GM19468 (cell line): ENCODE measurements around the gene RHOF.
A peak's percentile ranks its signal among the peaks of the same experiment; 100 is the strongest.

ENCODE experiments used
- ATAC-seq: cut with Tn5 transposase; IDR thresholded peaks from one replicate; pipeline ENCODE4 v1.9.1; 2021; ENCODE audit warnings: mild to moderate bottlenecking, moderate library complexity, moderate number of reproducible peaks; ENCODE audit not compliant: unreplicated experiment; ENCODE audit errors: extremely low read depth

Gene RHOF

DNA sequence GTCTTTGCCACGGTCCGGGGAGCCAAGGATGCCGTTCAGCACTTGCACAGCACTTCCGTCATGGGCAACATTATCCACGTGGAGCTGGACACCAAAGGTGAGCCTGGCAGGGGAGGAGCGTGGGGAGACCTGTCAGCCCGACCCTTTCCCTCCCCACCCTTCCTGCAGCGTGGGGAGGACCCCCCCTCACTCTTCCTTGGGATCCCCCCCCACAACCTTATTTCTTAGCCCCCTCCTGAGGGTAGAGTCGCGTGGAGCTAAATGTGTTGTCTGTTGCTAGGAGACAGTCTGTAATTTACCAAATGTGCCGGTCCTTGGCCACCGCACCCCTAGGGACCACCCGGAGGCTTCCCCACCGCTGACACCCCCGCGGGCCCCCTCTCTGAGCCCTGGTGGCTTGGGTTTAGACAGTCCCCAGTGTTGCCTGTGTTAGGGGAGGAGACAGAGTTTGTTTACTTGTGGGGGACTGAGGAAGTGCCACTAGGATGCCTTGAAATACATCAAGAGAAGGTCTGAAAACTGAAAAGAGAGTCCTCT is 12.6 kb upstream of the RHOF start:
- ATAC-seq: no peak

DNA sequence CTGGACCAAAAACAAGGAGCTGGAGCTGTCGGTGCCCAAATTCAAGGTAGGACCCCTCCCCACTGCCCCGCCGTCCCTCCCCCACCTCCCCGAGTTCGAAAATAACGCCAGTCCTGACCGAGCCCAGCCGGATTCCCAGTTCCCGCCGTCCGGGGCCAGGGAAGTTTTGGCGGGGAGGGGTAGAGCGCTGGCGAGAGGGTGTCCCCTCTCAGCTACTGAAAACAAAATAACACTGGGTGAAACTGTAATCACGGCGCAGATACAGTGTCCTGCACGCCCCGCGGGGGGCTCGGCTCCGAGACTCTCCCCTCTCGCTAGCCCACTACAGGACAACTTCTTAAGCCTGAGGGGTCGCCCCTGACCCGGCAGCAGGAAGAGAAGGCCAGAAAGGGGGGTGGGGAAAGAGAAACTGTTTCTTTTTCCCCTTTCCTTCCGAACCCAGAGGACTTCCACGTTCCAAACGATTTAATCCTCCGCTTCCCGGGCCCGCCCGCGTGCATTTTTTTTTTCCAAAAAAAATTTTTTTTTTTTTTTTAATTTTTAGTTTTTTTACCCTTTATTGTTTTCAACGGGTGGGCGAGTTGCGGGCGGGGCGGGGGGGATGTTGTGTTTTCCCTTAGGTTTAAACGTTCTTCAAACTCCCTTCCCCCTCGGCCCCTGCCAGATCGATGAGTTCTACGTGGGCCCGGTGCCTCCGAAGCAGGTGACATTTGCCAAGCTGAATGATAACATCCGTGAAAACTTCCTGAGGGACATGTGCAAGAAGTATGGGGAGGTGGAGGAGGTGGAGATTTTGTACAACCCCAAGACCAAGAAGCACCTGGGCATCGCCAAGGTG is 11.9 kb upstream of the RHOF start:
- no peak for ATAC-seq

DNA sequence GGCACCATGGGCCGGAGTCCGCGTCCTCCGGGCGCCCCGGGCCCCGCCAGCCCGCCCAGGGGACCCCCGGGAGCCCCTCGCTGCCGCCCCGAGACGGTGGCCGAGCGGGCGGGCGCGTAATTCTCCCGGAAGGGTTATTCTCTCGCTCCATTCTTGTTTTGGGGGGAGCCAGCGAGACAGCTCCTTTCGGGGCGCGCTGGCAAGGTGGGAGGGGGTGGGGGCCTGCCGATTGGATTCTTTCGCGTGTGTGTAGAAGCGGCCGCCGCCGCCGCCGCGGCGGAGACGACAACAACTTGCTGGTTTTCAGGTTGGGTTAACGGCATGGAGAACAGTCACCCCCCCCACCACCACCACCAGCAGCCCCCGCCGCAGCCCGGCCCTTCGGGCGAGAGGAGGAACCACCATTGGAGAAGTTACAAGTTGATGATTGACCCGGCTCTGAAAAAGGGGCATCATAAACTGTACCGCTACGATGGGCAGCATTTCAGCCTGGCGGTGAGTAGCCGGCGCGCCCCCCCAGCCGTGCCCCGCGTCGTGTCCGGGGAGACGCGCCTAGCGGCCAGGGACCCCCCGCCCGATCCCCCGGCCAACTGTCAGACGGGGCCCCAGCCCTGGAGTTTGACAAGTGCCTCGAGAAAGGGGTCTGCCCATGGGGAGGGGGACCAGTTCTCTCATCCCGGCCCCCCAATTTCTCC is 11.1 kb upstream of the RHOF start:
- ATAC-seq: no peak

DNA sequence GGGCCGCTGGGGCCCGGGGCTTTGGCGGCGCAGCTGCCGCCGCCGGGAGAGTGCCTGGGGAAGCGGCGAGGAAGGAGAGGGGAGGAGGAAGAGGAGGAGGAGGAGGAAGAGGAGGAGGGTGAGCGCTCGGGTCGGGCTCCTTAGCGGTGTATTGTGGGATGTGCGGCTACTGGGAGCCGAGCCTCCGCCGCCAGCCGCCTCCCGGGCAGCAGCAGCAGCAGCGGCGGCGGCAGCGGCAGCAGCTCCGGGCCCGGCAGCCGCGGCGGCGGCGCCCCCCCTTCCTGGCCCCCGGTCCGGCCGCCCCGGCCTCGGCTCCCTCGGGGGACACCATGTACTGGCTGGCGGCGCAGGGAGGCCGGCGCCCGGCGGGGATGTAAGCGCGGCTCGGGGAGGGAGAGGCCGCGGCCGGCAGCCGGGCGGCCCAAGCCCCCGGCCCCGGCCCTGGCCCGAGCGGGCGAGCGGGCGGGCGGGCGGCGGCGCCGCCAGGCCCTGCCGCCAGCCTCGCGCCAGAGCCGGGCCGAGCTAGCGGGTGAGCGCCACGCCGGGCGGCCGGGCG is 10.5 kb upstream of the RHOF start, which contains the start of gene SETD1B:
Gene SETD1B (plus strand): TSS at position 149 of the 556 bp plus-strand sequence. CDS start 729 bp downstream, outside the sequence.
- no peak for ATAC-seq

DNA sequence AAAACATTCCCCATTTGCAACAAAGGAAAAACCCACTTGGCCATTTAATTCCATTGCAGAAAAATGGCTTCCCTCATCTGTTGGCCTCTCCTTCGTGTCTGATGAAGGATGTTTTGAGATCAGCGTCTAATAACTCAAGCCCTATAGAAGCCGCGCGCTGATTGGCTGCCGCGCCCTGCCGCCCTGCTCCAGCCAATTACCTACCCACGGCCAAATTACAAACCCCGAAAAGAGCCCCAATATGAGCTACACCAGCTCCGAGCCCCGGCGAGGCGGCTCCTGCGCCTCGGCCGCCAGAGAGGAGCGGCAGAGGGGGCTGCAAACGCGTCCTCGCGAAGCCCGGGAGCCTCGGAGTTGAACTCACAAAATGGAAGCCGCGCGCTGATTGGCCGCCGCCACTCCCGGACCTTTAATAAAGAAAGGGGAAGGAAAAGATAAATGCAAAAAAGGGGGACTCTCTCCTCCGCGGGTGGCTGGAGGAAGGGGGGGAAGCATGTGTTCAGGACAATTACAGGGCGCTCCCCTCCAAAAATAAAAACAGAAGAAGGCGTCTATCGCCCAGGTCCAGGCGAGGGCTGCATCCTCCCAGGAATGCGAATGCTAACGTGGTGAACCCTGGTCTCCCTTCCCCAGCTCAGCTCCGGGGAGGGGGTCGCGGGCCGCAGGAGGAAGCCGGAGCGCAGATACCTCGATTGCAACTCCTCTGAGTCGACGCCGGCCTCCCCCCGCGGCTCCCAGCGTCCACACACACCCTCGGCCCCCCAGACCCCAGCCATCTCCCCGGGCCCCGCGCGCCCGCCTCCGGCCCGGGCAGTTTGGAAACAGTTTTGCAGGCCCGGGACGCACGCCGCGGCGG is 9.6 kb upstream of the RHOF start:
- peak; percentile 16 for ATAC-seq

DNA sequence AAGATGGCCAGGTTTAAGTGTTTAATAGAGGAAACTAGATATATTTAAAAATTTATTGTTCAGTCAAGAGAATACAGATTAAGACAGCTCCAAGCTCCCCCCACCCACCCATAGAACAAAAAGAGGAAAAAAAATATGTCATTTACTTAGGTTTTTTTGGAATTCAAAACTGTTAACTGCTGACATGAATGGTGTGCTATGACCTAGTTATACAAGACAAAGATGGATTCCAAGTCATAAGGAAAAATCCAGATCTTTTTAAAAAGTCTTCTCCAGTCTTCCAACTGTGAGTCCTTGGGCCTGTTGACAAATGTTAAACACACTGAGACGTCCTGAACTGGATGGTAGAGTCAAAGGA is 9.0 kb upstream of the RHOF start:
- ATAC-seq: no peak

DNA sequence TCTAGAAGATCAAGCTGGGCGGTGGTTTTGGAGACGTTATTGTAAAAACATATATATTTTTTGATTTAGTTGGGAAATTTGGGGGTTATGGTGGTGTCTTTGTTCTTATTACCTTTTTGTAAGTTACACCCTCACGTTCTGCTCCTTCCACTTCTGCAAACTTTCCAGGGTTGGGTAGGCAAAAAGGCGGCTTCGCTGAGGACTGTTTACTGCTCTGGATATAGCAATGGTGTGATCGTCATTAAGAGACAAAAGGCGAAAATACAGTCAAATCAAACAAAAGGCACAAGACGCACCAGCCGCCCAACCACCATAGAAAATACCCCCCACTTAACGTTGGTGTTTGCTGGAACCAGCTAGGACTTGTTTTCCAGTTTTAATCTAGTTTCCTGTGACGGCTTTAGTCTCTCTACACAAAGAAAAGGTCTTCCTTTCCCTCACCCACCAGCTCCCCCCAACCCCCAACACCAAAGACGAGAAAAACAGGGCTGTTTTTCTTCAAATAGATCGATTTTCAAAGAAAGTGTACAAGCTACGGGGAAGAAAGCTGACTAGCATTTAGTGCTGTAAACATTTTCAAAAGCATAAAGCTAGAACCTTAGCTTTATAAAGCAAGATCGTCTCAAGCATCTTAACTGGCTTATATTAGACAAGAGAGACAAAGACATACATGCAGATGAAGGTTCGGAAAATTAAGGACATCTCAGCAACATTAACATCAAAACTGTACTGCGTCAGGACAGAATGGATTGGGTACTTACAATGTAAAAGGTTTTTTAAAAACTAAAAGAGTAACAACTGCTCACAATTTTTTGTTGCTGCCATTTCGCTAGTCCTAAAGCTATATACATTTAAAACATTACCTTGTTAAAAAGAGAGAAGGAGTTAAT is 8.4 kb upstream of the RHOF start:
- ATAC-seq: no peak

DNA sequence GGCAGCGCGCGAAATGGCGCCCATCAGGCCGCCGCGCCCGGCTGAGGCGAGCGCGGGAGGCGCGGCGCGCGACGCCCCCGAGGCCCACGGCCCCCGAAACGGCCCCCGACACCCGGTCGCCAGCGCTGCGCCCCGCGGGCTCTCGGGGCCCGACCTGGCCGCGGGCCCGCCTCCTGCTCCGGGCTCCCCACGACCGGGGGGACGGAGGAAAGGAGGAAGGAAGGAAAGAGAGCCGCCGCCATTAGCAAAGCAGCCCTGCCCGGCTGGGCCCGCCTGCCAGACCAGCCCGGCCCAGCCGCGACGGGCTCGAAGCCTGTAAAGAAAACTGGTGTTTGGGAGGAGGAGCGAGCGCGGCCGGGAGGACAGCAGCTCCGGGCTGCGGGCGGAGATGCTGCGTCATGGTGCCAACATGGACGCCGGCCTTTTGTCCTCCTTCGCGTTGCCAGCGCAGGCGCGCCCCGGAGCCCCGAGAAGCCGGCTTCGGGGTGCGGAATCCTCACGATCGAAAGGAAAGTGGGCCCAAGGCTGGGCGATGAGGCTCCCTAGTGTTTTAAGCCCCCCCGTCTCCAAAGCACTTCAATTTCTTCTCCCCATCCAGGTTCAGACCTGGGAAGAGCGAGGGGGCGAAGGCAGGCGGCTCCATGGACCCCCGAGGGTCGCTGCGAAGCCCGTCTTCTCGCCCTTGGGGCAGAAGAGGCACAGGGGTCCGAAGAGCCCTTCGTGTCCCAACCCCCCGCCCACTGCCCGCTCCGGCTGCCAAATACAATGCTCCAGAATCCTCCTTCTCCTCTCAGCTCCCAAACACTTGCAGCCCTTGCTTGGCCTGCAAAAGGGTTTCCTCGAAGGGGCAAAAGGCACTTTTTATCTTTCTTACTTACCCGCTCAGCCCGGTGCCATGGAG is 7.5 kb upstream of the RHOF start:
- no peak for ATAC-seq

DNA sequence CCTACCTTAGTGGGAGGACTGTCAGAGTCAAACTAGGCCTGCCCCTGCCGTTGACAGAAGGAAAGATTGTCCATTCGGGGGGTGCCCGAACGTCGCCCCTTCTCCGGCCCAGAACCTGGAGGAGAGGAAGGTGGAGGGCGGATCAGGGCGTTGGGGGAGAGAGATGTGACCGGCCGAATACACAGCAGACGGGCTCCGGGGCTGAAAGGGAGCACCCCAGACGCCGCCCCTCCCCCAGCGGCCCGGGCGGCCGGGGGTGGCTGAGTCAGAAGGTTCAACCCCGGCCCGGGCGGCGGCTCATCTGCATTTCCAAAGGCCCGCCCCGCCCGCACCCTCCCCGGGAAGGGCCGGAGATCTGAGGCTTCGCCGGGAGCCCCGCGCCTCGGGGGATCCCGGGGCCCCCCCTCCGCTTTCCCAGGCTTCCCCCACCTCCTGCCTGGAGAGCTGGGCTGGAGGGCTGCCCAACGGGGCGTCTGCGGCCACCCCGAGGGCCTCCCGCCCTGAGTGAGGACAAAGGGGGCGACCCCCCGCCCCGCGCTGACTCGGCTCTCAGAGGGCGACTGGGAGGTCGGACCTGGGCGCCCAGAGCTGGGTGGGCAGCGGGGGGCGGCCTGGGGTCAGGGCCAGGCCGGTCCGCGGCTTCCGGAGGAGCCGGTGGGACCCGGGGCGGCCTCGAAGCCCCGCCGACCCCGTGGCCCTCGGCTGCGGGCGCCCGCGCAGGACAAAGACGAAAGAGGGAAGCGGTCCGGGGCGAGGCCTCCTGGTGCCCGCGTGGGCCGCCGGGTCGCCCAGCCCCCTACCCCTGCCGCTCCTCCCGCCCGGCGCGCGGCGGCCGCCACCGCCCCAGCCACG is 6.6 kb upstream of the RHOF start:
- no peak for ATAC-seq

DNA sequence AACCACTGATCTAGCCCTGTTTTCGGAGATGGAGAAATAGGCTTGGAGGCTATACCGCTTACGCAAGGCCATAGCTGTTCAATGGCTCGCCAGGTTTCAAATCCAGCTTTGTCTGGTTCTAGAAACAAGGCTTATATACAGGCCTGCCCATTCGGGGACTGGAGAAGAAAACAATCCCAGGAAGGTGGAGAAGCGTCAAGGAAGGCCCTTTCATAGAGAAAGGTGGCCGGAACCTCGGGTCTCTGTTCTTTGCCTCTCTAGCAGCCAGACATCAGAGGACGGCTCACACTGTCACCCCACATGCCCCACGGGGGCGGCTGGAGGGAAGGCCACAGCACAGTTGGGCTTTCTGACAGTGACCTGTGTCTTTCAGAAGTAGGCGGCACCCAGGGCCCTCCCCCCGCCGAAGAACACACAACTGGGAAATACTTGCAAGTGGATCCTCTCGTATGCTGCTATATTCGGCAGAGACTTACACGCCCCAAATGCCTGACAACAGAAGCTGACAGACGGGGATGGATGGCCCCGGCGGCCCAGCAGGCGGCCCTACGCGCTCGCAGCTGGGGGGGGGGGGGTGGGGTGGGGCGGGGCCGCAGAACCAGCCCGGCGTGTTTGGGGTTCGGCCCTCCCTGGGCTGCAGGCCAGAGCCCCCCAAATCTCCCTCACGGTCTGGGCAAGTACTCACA is 5.8 kb upstream of the RHOF start:
- no peak for ATAC-seq

DNA sequence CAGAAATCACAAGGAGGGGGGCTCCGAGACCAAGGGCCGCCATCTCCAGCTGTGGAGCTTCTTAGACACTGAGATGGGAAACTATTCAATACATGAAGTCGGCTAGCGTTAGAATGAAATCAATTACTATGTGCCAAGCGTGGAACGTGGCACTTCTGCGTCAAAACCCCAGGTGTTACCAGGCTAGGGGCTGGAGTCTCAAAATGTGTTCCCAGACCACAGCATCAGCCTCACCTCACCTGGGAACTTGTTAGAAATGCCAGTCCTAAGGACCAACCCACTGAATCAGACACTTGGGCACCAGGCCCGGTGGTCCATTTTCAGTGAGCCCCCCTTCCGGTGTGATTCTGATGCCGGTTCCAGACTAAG is 5.3 kb upstream of the RHOF start:
- ATAC-seq: no peak

DNA sequence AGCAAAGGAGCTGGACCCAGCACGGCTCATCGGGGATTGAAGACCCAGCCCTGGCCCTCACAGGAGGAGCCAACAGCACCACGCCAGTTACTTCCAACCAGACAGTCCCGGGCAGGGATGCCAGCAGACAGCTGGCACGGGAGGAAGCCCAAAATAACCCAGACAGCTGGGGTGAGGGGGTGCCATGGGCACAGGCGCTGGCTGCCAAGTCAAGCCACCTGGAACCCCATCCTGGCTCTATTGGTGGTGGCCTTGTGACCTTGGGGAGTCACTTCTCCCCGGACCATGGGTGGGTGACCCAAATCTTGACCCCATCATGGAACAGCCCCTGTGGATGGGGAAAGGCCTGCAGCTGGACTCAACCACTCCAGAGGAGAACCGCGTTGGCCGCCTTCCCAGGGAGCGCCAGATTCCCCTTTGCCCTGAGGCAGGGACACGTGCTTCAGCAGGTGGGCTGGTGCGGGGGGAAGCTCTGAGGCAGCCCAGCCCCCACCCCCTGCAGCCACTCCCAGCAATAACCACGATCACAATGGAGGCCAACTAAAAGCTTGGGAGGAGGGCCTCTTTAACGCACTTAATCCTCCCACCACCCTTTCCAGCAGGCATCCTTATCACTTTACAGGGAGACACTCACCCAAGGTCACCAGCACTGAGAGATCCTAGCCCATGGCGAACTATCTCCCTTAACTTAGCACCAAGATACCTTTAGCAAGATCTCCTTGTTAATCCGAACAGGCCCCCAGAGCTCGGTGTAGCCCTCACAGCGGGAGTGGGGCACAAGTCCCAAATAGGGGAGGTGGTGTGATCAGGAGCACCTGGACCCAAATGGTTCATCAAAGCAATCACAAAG is 4.7 kb upstream of the RHOF start:
- no peak for ATAC-seq

DNA sequence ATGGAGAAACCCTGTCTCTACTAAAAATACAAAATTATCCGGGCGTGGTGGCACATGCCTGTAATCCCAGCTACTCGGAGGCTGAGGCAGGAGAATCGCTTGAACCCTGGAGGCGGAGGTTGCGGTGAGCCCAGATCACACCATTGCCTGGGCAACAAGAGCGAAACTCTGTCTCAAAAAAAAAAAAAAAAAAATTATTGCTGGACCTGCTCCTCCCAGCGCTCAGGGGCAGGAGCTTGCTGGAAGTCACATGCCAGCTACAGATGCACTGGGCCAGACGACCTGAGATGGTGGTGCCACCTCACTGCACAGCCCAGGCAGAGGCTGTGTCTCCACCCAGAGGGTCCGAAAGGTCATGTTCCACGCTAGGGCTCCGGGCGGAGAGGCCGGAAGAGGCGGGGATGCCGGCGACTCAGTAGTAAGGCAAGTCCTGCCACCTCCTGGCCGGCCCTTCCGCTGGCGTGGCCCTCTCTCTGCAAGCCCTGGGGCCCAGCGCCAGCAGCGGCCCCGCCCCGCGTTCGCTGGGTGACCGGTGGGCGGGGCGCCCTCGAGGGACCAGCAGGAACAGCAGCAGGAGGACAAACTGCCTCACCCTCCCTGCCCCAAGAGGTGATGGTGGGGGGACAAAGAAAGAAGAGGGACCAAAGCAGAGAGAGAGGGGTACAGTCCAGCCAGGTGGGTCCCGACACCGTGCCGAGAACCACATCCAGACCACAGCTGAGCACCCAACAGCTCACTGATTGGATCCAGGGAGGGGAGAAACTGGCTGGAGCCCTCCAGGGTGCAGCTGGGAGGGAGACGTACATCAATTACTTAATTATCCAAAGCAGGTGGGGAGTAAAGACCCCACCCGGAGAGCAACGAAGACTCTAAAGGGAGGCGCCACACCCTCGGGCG is 3.6 kb upstream of the RHOF start:
- ATAC-seq: no peak

DNA sequence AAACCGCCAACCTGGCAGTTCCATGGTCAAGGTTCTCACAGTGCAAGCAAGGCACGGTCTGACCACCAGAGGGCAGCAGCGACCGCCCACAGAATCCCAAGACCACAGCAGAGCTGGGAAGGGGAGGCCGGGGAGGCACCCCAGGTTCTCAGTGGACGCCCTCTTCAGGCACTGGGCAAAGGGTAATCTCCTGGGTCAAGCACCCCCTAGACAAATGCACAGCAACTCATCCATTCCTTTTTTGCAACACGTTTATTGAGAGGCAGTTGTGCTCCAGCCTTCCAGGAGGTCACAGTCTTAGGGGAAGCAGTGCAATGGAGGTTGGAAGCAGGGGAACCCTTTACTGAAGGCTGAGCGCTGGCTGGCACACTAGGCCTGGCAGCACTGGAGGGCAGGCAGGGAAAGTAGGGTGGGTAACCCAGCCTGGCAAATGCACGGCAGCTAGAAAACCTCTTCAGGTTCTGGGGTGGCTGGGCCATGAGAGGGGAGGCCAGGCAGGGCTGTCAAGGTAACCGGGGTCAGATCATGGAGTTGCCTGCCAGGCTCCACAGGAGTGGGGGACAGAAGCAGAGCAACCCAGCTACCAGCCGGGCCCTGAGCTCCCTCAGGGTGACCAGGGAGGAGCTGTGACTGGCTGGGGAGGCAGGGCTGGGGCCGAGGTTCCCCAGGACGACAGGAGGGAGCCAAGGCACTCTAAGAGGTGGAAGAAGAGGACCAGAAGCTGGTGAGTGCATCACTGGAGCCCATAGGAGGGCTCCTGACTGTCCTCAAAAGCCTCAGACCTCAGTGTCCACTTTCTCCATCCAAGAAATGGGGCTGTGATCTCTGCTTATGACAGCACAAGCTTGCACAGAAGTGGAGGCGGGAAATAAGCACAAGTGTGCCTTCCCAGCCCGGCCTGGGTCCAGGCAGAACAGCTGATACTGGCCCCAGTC is 1.8 kb upstream of the RHOF start:
- no peak for ATAC-seq
